Mesendoderm (in vitro differentiated cells): ENCODE measurements around the gene FAM117A.
A peak's percentile ranks its signal among the peaks of the same experiment; 100 is the strongest.

Experiments
- DNase-seq: peaks from one replicate; pipeline ENCODE4 v3.0.0; 2013
- H2AK5ac ChIP-seq: 2 replicates; pipeline ENCODE4 v1.6.1; 2013; ENCODE audit warnings: low read length, inconsistent platforms
- H2BK120ac ChIP-seq: 2 replicates; pipeline ENCODE4 v1.6.1; 2013; ENCODE audit warnings: low read depth, mild to moderate bottlenecking, low read length, moderate library complexity, mixed read lengths
- H2BK15ac ChIP-seq: replicated peaks from 2 replicates; pipeline ENCODE4 v1.6.1; 2013; ENCODE audit warnings: low read depth, mild to moderate bottlenecking, moderate library complexity
- H2BK5ac ChIP-seq: 2 replicates; pipeline ENCODE4 v1.6.1; 2013; ENCODE audit warnings: low read length, inconsistent platforms
- H3K18ac ChIP-seq: 2 replicates; pipeline ENCODE4 v1.6.1; 2013; ENCODE audit warnings: mild to moderate bottlenecking, low read length, mixed read lengths
- H3K23ac ChIP-seq: one replicate; pipeline ENCODE4 v1.6.1; 2013; ENCODE audit warnings: low read length
- H3K27ac ChIP-seq: 2 replicates; pipeline ENCODE4 v1.5.1; 2013; ENCODE audit warnings: low read depth, mild to moderate bottlenecking, inconsistent platforms, low read length, moderate library complexity
- H3K27me3 ChIP-seq: 2 replicates; pipeline ENCODE4 v1.6.1; 2013; ENCODE audit warnings: low read length, control low read depth, mild to moderate bottlenecking, inconsistent platforms; ENCODE audit not compliant: insufficient read depth, poor library complexity
- H3K36me3 ChIP-seq: 2 replicates; pipeline ENCODE4 v1.6.1; 2013; ENCODE audit warnings: low read length, inconsistent platforms; ENCODE audit not compliant: control insufficient read depth, insufficient read depth
- H3K4ac ChIP-seq: one replicate; pipeline ENCODE4 v1.6.1; 2013; ENCODE audit warnings: low read depth, mild to moderate bottlenecking, low read length, moderate library complexity
- H3K4me1 ChIP-seq: 2 replicates; pipeline ENCODE4 v1.6.1; 2013; ENCODE audit warnings: low read depth, low read length, inconsistent platforms; ENCODE audit not compliant: control insufficient read depth
- H3K4me2 ChIP-seq: 2 replicates; pipeline ENCODE4 v1.6.1; 2013; ENCODE audit warnings: low read length
- H3K4me3 ChIP-seq: 2 replicates; pipeline ENCODE4 v1.5.1; 2013; ENCODE audit warnings: mild to moderate bottlenecking, low read length
- H3K56ac ChIP-seq: one replicate; pipeline ENCODE4 v1.6.1; 2013; ENCODE audit warnings: low read length
- H3K79me1 ChIP-seq: 2 replicates; pipeline ENCODE4 v1.6.1; 2013; ENCODE audit warnings: low read length, inconsistent platforms
- H3K79me2 ChIP-seq: 2 replicates; pipeline ENCODE4 v1.6.1; 2013; ENCODE audit warnings: mild to moderate bottlenecking, low read length; ENCODE audit not compliant: control insufficient read depth, insufficient read depth
- H3K9ac ChIP-seq: 2 replicates; pipeline ENCODE4 v1.6.1; 2013; ENCODE audit warnings: low read length, inconsistent platforms
- H4K5ac ChIP-seq: one replicate; pipeline ENCODE4 v1.6.1; 2013; ENCODE audit warnings: low read length
- H4K8ac ChIP-seq: one replicate; pipeline ENCODE4 v1.6.1; 2013; ENCODE audit warnings: low read depth, mild to moderate bottlenecking, control low read depth, low read length, moderate library complexity
- WGBS: extraction: QIAGEN DNeasy Blood & Tissue Kit; methylation state at CpG from one replicate; pipeline ENCODE4 v1.1.7; 2013; ENCODE audit warnings: low lambda C conversion rate, missing lambda C conversion rate; ENCODE audit not compliant: insufficient coverage; ENCODE audit errors: extremely low coverage; 5-methylcytosine and 5-hydroxymethylcytosine counted together

FAM117A gene

GRCh38 chr17:49793309-49793708 lies 29.4 kb upstream of the FAM117A start:
- H4K8ac ChIP-seq, result no peak overlapping the region
- no peak overlapping the region for H2BK5ac ChIP-seq
- no peak overlapping the region for H2BK120ac ChIP-seq
- H3K4me2 ChIP-seq, result no peak overlapping the region
- H3K4ac ChIP-seq, result no peak overlapping the region
- H3K4me3 ChIP-seq, result no peak overlapping the region
- H3K27me3 ChIP-seq, result no peaks in the 10 kb centered on the region
- no peak overlapping the region for H3K27ac ChIP-seq
- no peak overlapping the region for H3K56ac ChIP-seq
- H2AK5ac ChIP-seq, result no peak overlapping the region
- H3K36me3 ChIP-seq, result peaks cover 9% of the 10 kb centered on the region
- no peak for DNase-seq
- no CpG with 5 or more reads among the region's 3 CpGs for WGBS
- H2BK15ac ChIP-seq, result no peak overlapping the region
- peaks cover 18% of the 10 kb centered on the region for H3K79me1 ChIP-seq
- no peak overlapping the region for H3K9ac ChIP-seq
- peaks cover 43% of the 10 kb centered on the region for H3K79me2 ChIP-seq
- peaks cover 3% of the 10 kb centered on the region for H3K4me1 ChIP-seq
- H4K5ac ChIP-seq, result no peak overlapping the region
- no peak overlapping the region for H3K23ac ChIP-seq
- no peak overlapping the region for H3K18ac ChIP-seq

GRCh38 chr17:49789243-49789578 lies 25.3 kb upstream of the FAM117A start:
- peaks cover 9% of the 10 kb centered on the region for H3K79me1 ChIP-seq
- H3K18ac ChIP-seq, result no peak overlapping the region
- no peak overlapping the region for H3K27ac ChIP-seq
- no peak overlapping the region for H3K9ac ChIP-seq
- WGBS, result no CpG with 5 or more reads among the region's 17 CpGs
- no peak overlapping the region for H3K56ac ChIP-seq
- no peak overlapping the region for H3K4ac ChIP-seq
- H3K4me3 ChIP-seq, result peak overlapping the region; percentile 20
- peak overlapping the region; percentile 72 for H3K4me2 ChIP-seq
- H2BK15ac ChIP-seq, result no peak overlapping the region
- DNase-seq, result no peak
- H3K36me3 ChIP-seq, result peaks cover 4% of the 10 kb centered on the region
- H3K4me1 ChIP-seq, result peaks cover 3% of the 10 kb centered on the region
- no peak overlapping the region for H3K23ac ChIP-seq
- no peak overlapping the region for H4K8ac ChIP-seq
- no peaks in the 10 kb centered on the region for H3K27me3 ChIP-seq
- H3K79me2 ChIP-seq, result peaks cover 34% of the 10 kb centered on the region
- H2AK5ac ChIP-seq, result no peak overlapping the region
- no peak overlapping the region for H4K5ac ChIP-seq
- H2BK120ac ChIP-seq, result no peak overlapping the region
- no peak overlapping the region for H2BK5ac ChIP-seq

DNA sequence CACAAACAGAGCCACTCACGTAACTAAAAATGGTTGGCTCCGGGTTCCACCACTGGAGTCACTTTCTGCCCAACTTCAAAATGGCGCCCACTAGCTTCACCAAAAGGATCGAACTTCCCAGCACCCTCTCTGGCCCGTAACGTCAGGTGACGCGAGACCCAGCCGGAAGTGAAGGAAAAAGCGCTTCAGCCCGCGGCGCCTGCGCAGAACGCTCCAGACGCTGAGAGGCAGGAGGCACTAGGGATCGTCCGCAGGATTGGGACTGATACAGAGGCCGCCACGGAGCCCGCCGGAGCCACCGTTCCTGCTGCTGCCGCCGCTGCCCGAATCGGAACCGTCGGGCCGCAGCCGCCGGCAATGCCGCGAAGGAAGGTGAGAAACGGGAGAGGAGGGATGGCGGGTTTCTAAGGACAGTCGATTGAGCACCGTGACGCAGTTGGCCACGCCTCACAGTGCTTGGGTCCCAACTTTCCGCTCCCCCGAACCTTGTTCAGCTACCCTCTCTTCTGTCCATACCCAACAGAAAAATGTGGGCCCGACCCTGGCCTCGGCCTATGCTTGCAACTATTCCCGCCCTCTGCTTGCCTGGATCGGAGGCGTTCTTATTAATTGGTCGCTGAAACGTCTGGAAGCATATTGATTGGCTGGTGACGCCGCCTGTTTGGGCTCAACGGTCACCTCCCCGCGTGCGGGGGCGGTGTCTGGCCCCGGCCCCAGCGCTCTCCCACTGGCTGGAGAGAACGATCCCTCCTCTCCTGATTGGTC lies 24.7 kb upstream of the FAM117A start, which contains the start of gene KAT7:
KAT7 (plus strand) TSS at position 204 of the 765 bp plus-strand sequence; CDS start at position 358, 154 bp downstream.
- WGBS, result no CpG with 5 or more reads among the region's 59 CpGs
- Histone ChIP-seq H2AK5ac (peak within 1 kb of the TSS; percentile 95), H3K9ac (peak within 1 kb of the TSS; percentile 100), H2BK15ac (no peak within 1 kb of the TSS), H4K8ac (no peak within 1 kb of the TSS), H3K36me3 (peaks cover 4% of the 10 kb centered on the region), H4K5ac (peak within 1 kb of the TSS; percentile 21), H3K4ac (peak within 1 kb of the TSS; percentile 98), H3K18ac (peak within 1 kb of the TSS; percentile 89), H2BK120ac (no peak within 1 kb of the TSS), H2BK5ac (peak within 1 kb of the TSS; percentile 97), H3K56ac (peak within 1 kb of the TSS; percentile 100), H3K79me1 (peaks cover 9% of the 10 kb centered on the region), H3K23ac (no peak within 1 kb of the TSS), H3K4me1 (peaks cover 3% of the 10 kb centered on the region), H3K27me3 (no peaks in the 10 kb centered on the region), H3K79me2 (peaks cover 32% of the 10 kb centered on the region), H3K27ac (peak within 1 kb of the TSS; percentile 74), H3K4me2 (peak within 1 kb of the TSS; percentile 72), H3K4me3 (peak within 1 kb of the TSS; percentile 100)
- peak; percentile 100 for DNase-seq

- H3K27me3 ChIP-seq, result no peaks in the 10 kb centered on the region
- H3K18ac ChIP-seq, result peak overlapping the region; percentile 10
- peak overlapping the region; percentile 47 for H3K4me2 ChIP-seq
- H3K23ac ChIP-seq, result no peak overlapping the region
- peaks cover 4% of the 10 kb centered on the region for H3K36me3 ChIP-seq
- H3K4me3 ChIP-seq, result peak overlapping the region; percentile 45
- no peak overlapping the region for H4K8ac ChIP-seq
- H3K79me1 ChIP-seq, result peaks cover 9% of the 10 kb centered on the region
- no CpG with 5 or more reads among the region's 17 CpGs for WGBS
- peak overlapping the region; percentile 17 for H4K5ac ChIP-seq
- H2BK5ac ChIP-seq, result no peak overlapping the region
- H3K4ac ChIP-seq, result no peak overlapping the region
- H3K4me1 ChIP-seq, result peaks cover 3% of the 10 kb centered on the region
- no peak overlapping the region for H2BK120ac ChIP-seq
- peak overlapping the region; percentile 70 for H3K9ac ChIP-seq
- H3K79me2 ChIP-seq, result peaks cover 30% of the 10 kb centered on the region
- peak overlapping the region; percentile 89 for H3K56ac ChIP-seq
- H3K27ac ChIP-seq, result no peak overlapping the region
- no peak overlapping the region for H2AK5ac ChIP-seq
- no peak overlapping the region for H2BK15ac ChIP-seq
- DNase-seq, result no peak
Measured at GRCh38 chr17:49787884-49788477, 24.1 kb upstream of the FAM117A start.

DNA sequence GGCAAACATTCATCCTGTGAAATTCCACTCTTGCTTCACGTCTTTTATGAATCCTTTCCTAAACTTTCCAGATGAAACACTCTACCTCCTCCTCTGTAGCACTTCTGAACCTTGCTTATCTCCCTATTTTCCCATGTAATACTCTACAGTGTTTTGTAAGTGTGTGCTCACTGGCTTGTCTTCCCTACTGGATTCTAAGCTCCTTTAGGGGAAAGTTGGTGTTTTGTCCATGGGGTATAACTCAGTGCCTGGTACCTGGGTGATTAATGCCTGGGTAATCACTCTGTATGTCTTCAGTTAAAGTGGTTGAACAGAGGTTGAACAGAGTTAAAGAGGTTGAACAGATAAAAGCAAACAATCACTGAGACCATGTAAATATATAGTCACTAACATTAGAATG lies 20.7 kb upstream of the FAM117A start:
- DNase-seq, result no peak
- Histone ChIP-seq H3K23ac (no peak overlapping the region), H3K4me2 (no peak overlapping the region), H3K36me3 (no peaks in the 10 kb centered on the region), H2AK5ac (no peak overlapping the region), H3K27me3 (no peaks in the 10 kb centered on the region), H2BK5ac (no peak overlapping the region), H3K79me1 (peaks cover 3% of the 10 kb centered on the region), H3K56ac (no peak overlapping the region), H3K18ac (no peak overlapping the region), H4K5ac (no peak overlapping the region), H3K9ac (no peak overlapping the region), H3K4me1 (peaks cover 2% of the 10 kb centered on the region), H3K27ac (no peak overlapping the region), H3K79me2 (peaks cover 4% of the 10 kb centered on the region), H4K8ac (no peak overlapping the region), H2BK15ac (no peak overlapping the region), H2BK120ac (no peak overlapping the region), H3K4me3 (no peak overlapping the region), H3K4ac (no peak overlapping the region)
- no CpG with 5 or more reads among the region's 1 CpG for WGBS
